ENCODE data around the gene RFPL1.
"Not testable (repeated sequence)": the region's sequence is repeated elsewhere in the genome, so short reads cannot be mapped to it uniquely, and the experiment has no call there.

Gene RFPL1

GRCh38 chr22:29479417-29480261 lies 41.3 kb downstream of the RFPL1 start, which contains the start of gene NEFH:
Gene NEFH, plus strand, starts transcription at chr22:29480218. Its CDS starts 45 bp downstream, at chr22:29480263.
- no peak for DNase-seq

GRCh38 chr22:29480262-29480511 lies 41.8 kb downstream of the RFPL1 start:
- DNase-seq = no peak

GRCh38 chr22:29480512-29481264 lies 42.3 kb downstream of the RFPL1 start:
- peak; percentile 26 for DNase-seq

GRCh38 chr22:29481265-29482000 lies 43.0 kb downstream of the RFPL1 start:
- DNase-seq = no peak

GRCh38 chr22:29482253-29482652 lies 43.9 kb downstream of the RFPL1 start:
- no peak for DNase-seq

GRCh38 chr22:29482726-29483125 lies 44.3 kb downstream of the RFPL1 start:
- DNase-seq = no peak

GRCh38 chr22:29483254-29483653 lies 44.9 kb downstream of the RFPL1 start:
- DNase-seq = no peak

- DNase-seq = no peak
Observed at GRCh38 chr22:29484642-29485041, 46.3 kb downstream of the RFPL1 start.

- no peak for DNase-seq
Observed at GRCh38 chr22:29485448-29485847, 47.1 kb downstream of the RFPL1 start.

- no peak for DNase-seq
Observed at GRCh38 chr22:29487426-29487986, 49.1 kb downstream of the RFPL1 start.

GRCh38 chr22:29489127-29489780 lies 50.9 kb downstream of the RFPL1 start:
- DNase-seq = not testable (repeated sequence)

GRCh38 chr22:29491012-29491411 lies 52.6 kb downstream of the RFPL1 start:
- DNase-seq = no peak

Data from activated T-cell treated with anti-CD3 and anti-CD28 coated beads, Interleukin-2, amount 50 U/mL, for 1 hour (primary cell).